HepG2 (cell line): ENCODE data around the gene PELI3. TPM values are rescaled to one million over a fixed set of nuclear protein-coding genes. Genes with fewer than 3 reads are reported as not detected.

Experiments
- BCLAF1 ChIP-seq: fragments of 450-650 bp; IDR thresholded peaks from 2 replicates; pipeline ENCODE4 v1.6.1; 2017; ENCODE audit warnings: mild to moderate bottlenecking
- DPF2 ChIP-seq: sonication (generic); formaldehyde crosslinking; IDR thresholded peaks from 2 replicates; pipeline ENCODE4 v1.4.0; 2020; ENCODE audit warnings: mild to moderate bottlenecking, low read depth, missing genetic modification reagents, borderline replicate concordance
- FOXM1 ChIP-seq: sonication (generic); formaldehyde crosslinking; IDR thresholded peaks from 2 replicates; pipeline ENCODE4 v1.5.0; 2020; ENCODE audit warnings: missing genetic modification reagents
- GABPB1 ChIP-seq: IDR thresholded peaks from 2 replicates; pipeline ENCODE4 v1.6.1; 2016; ENCODE audit warnings: mild to moderate bottlenecking, missing genetic modification reagents, moderate library complexity, missing compliant biosample characterization
- HNRNPH1 ChIP-seq: fragments of 200-400 bp; formaldehyde crosslinking; optimal IDR thresholded peaks from 2 replicates; pipeline ENCODE3; 2017; ENCODE audit warnings: mild to moderate bottlenecking, low read depth, low read length
- NCOR1 ChIP-seq: fragments of 200-600 bp; sonication (generic); IDR thresholded peaks from 2 replicates; pipeline ENCODE4 v1.7.0; 2017; ENCODE audit warnings: antibody characterized with exemption, low read length, borderline replicate concordance
- PHB2 ChIP-seq: fragments of 450-650 bp; IDR thresholded peaks from 2 replicates; pipeline ENCODE4 v1.6.1; 2018; ENCODE audit not compliant: partially characterized antibody
- SALL1 ChIP-seq: sonication (generic); formaldehyde crosslinking; IDR thresholded peaks from 2 replicates; pipeline ENCODE4 v1.8.0; 2022; ENCODE audit warnings: mild to moderate bottlenecking, missing genetic modification reagents
- SP140L ChIP-seq: sonication (generic); formaldehyde crosslinking; IDR thresholded peaks from 2 replicates; pipeline ENCODE4 v1.4.0; 2020; ENCODE audit warnings: missing genetic modification reagents, borderline replicate concordance
- TAF1 ChIP-seq: sonication (generic); formaldehyde crosslinking; IDR thresholded peaks from 2 replicates; pipeline ENCODE4 v1.4.0; 2020; ENCODE audit warnings: missing genetic modification reagents
- TCF12 ChIP-seq, 2 experiments: fragments of 450-650 bp in 1 of 2; sonication (generic) in 1 of 2; formaldehyde crosslinking in 1 of 2; IDR thresholded peaks; 2 replicates each; pipeline versions ENCODE4 v1.6.1 to v1.8.0; 2017 to 2022; ENCODE audit warnings: antibody characterized with exemption in 1 of 2, mild to moderate bottlenecking in 1 of 2, missing genetic modification reagents in 1 of 2, moderate library complexity in 1 of 2
- ZNF282 ChIP-seq: fragments of 450-650 bp; IDR thresholded peaks from 2 replicates; pipeline ENCODE4 v1.6.1; 2018; ENCODE audit not compliant: partially characterized antibody
- ZNF367 ChIP-seq: sonication (generic); formaldehyde crosslinking; IDR thresholded peaks from 2 replicates; pipeline ENCODE4 v1.4.0; 2020; ENCODE audit warnings: missing genetic modification reagents, borderline replicate concordance
- ZNF460 ChIP-seq: sonication (generic); formaldehyde crosslinking; IDR thresholded peaks from 2 replicates; pipeline ENCODE4 v1.5.1; 2020; ENCODE audit warnings: missing genetic modification reagents, mild to moderate bottlenecking, borderline replicate concordance
- ZNF562 ChIP-seq: sonication (generic); formaldehyde crosslinking; IDR thresholded peaks from 2 replicates; pipeline ENCODE4 v1.8.0; 2022; ENCODE audit warnings: missing genetic modification reagents, borderline replicate concordance
- ZNF574 ChIP-seq: sonication (generic); formaldehyde crosslinking; IDR thresholded peaks from 2 replicates; pipeline ENCODE4 v1.4.0; 2020; ENCODE audit warnings: missing genetic modification reagents
- ZNF609 ChIP-seq: sonication (generic); formaldehyde crosslinking; IDR thresholded peaks from 2 replicates; pipeline ENCODE4 v1.4.0; 2020; ENCODE audit warnings: mild to moderate bottlenecking, missing genetic modification reagents, borderline replicate concordance
- polyA plus RNA-seq, 8 experiments: library from polyadenylated mRNA; depleted of rRNA in 3 of 8; stranded (reverse) in 7 of 8; unstranded in 1 of 8; fragments of >200 nt; fragmentation: Illumina TruSeq in 4 of 8; extraction: Trizol in 4 of 8; gene quantifications; 2 replicates each; pipeline versions ENCODE4 v1.2.1 to v1.2.3, GENCODE V29; 2011 to 2016; ENCODE audit warnings: low read depth in 4 of 8, missing spikeins in 1 of 8, mixed read lengths in 1 of 8; ENCODE audit not compliant: insufficient read depth in 1 of 8
- total RNA-seq, 5 experiments: library from RNA; depleted of rRNA; stranded (reverse); fragments of >200 nt; fragmentation: Illumina TruSeq; extraction: Trizol; gene quantifications; 2 replicates each; pipeline ENCODE4 v1.2.3, GENCODE V29; 2016; ENCODE audit warnings: low read depth in 1 of 5

The PELI3 gene
- total and polyA plus RNA-seq, 2 of the 13 experiments (the other 11 are each of a cell fraction or from before 2014, with no cell fraction given), result 2.0 to 4.0 TPM

- TF ChIP-seq ZNF609 (CRISPR knock-in tag), result peak; percentile 99
- peak; percentile 100 for TF ChIP-seq TAF1 (CRISPR knock-in tag)
- no peak for TF ChIP-seq ZNF282
- TF ChIP-seq ZNF562 (CRISPR knock-in tag), result peak; percentile 100
- peak; percentile 100 for TF ChIP-seq SP140L (CRISPR knock-in tag)
- peak; percentile 100 for TF ChIP-seq ZNF367
- peak; percentile 97 for TF ChIP-seq ZNF460 (CRISPR knock-in tag)
- no peak for TF ChIP-seq TCF12 (IDR thresholded peaks at IDR 0.05)
- TF ChIP-seq TCF12 (CRISPR knock-in tag; IDR thresholded peaks at IDR 0.05), result peak; percentile 100
- TF ChIP-seq ZNF574 (CRISPR knock-in tag), result peak; percentile 99
- TF ChIP-seq SALL1 (CRISPR knock-in tag), result peak; percentile 100
- peak; percentile 91 for TF ChIP-seq DPF2 (CRISPR knock-in tag)
- no peak for TF ChIP-seq HNRNPH1
- TF ChIP-seq NCOR1, result no peak
- TF ChIP-seq GABPB1 (CRISPR knock-in tag), result peak; percentile 95
- TF ChIP-seq BCLAF1, result no peak
- peak; percentile 100 for TF ChIP-seq FOXM1 (CRISPR knock-in tag)
- no peak for TF ChIP-seq PHB2
Observed at GRCh38 chr11:66421492-66422205, 45.1 kb upstream of the PELI3 start (continued).
